ENCODE results near the gene SLC50A1. TPM values are rescaled to one million over a fixed set of nuclear protein-coding genes. Genes with fewer than 3 reads are reported as not detected.
A peak's percentile ranks its signal among the peaks of the same experiment; 100 is the strongest.

Gene SLC50A1
- total and polyA plus RNA-seq, 9 of the 15 experiments (the other 6 are each of a cell fraction or from before 2014, with no cell fraction given): 46.5 to 132 (median 91.9) TPM

DNA sequence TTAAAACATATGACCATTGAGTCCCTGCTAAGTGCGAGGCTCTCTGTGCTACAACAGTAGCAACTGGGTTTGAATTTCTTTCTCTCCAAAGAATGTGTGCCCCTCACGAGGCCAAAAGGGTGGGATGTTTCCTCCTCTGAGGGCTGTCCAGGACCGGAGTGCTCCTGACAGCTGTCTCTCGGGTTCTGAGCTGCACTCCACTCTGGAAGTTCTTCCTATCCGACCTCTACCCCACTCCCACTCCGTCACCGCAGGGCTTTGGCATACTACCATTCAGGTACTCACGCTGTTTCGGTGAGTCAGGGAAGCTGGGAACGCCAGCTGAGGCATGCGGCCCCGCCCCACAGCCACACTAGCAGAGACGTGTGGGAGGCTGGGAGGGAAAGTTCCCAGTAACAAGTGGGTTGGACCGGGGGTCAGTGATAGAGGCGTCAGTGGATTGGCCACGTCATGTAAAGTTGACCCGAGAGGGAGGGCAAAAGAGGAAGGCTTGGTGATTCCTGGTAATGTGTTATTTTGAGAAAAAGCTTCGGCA is 705 bp upstream of the SLC50A1 start (continued):
- TF ChIP-seq, protein P1, sequence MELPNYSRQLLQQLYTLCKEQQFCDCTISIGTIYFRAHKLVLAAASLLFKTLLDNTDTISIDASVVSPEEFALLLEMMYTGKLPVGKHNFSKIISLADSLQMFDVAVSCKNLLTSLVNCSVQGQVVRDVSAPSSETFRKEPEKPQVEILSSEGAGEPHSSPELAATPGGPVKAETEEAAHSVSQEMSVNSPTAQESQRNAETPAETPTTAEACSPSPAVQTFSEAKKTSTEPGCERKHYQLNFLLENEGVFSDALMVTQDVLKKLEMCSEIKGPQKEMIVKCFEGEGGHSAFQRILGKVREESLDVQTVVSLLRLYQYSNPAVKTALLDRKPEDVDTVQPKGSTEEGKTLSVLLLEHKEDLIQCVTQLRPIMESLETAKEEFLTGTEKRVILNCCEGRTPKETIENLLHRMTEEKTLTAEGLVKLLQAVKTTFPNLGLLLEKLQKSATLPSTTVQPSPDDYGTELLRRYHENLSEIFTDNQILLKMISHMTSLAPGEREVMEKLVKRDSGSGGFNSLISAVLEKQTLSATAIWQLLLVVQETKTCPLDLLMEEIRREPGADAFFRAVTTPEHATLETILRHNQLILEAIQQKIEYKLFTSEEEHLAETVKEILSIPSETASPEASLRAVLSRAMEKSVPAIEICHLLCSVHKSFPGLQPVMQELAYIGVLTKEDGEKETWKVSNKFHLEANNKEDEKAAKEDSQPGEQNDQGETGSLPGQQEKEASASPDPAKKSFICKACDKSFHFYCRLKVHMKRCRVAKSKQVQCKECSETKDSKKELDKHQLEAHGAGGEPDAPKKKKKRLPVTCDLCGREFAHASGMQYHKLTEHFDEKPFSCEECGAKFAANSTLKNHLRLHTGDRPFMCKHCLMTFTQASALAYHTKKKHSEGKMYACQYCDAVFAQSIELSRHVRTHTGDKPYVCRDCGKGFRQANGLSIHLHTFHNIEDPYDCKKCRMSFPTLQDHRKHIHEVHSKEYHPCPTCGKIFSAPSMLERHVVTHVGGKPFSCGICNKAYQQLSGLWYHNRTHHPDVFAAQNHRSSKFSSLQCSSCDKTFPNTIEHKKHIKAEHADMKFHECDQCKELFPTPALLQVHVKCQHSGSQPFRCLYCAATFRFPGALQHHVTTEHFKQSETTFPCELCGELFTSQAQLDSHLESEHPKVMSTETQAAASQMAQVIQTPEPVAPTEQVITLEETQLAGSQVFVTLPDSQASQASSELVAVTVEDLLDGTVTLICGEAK (IDR thresholded peaks at IDR 0.05): no peak
- TF ChIP-seq, protein P1 (CRISPR knock-in tag; IDR thresholded peaks at IDR 0.05): no peak
- TF ChIP-seq MTA3 (IDR thresholded peaks at IDR 0.05; ENCODE audit: borderline replicate concordance): peak; percentile 44; the same call in 1 of the 2 replicates
- peak; percentile 47; the same call in 1 of the 2 replicates for TF ChIP-seq TEAD4 (IDR thresholded peaks at IDR 0.05; ENCODE audit: low read length)
- no peak for TF ChIP-seq TEAD4 (CRISPR knock-in tag; IDR thresholded peaks at IDR 0.05; ENCODE audit: borderline replicate concordance)
- TF ChIP-seq U2AF2 (optimal IDR thresholded peaks at IDR 0.05; ENCODE audit: low read depth, low read length): no peak
- TF ChIP-seq ZNF699 (CRISPR knock-in tag; IDR thresholded peaks at IDR 0.05; ENCODE audit: insufficient replicate concordance): no peak
- no peak for TF ChIP-seq SREBF1 (IDR thresholded peaks at IDR 0.05; ENCODE audit: borderline replicate concordance, low read depth, low read length)
- TF ChIP-seq ESRRB (CRISPR knock-in tag; IDR thresholded peaks at IDR 0.05; ENCODE audit: borderline replicate concordance): no peak
- TF ChIP-seq HNRNPUL1 (IDR thresholded peaks at IDR 0.05; ENCODE audit: low read length): no peak
- TF ChIP-seq, protein P2, sequence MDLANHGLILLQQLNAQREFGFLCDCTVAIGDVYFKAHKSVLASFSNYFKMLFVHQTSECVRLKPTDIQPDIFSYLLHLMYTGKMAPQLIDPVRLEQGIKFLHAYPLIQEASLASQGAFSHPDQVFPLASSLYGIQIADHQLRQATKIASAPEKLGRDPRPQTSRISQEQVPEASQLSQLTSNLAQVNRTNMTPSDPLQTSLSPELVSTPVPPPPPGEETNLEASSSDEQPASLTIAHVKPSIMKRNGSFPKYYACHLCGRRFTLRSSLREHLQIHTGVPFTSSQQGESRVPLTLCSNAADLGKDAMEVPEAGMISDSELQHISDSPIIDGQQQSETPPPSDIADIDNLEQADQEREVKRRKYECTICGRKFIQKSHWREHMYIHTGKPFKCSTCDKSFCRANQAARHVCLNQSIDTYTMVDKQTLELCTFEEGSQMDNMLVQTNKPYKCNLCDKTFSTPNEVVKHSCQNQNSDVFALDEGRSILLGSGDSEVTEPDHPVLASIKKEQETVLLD (IDR thresholded peaks at IDR 0.05): no peak
- no peak for TF ChIP-seq ZNF583 (CRISPR knock-in tag; IDR thresholded peaks at IDR 0.05)
- TF ChIP-seq ZNF121 (CRISPR knock-in tag; conservative IDR thresholded peaks at IDR 0.05): no peak
- TF ChIP-seq COPS2 (conservative IDR thresholded peaks at IDR 0.05): no peak
- TF ChIP-seq HDGF (IDR thresholded peaks at IDR 0.05): peak; percentile 38; the same call in 1 of the 2 replicates
- TF ChIP-seq CBFB (CRISPR knock-in tag; IDR thresholded peaks at IDR 0.05): no peak
- peak; percentile 76 for TF ChIP-seq CREB1 (IDR thresholded peaks at IDR 0.05)
- TF ChIP-seq CREB1 (CRISPR knock-in tag; IDR thresholded peaks at IDR 0.05): peak; percentile 59; the same call in 1 of the 2 replicates
- TF ChIP-seq CXXC5 (CRISPR knock-in tag; IDR thresholded peaks at IDR 0.05): 0 out of 2 replicates have a peak, but pooled peaks have one; percentile 7

Data from K562 (cell line).